Spinal cord (tissue), 10 donors: ENCODE data around the gene DBET. TPM values are rescaled to one million over a fixed set of nuclear protein-coding genes. Genes with fewer than 3 reads are reported as not detected.
"Not testable (repeated sequence)": the region's sequence is repeated elsewhere in the genome, so short reads cannot be mapped to it uniquely, and the experiment has no call there.

Source experiments
- DNase-seq, 6 donors: peaks; one replicate each; pipeline versions ENCODE4 v3.0.0 to v3.0.0-alpha.2; 2013 to 2015; ENCODE audit warnings: low spot score in 6 of 6, low read depth in 4 of 6
- H3K27ac ChIP-seq: one replicate; pipeline ENCODE4 v1.5.1; 2013; ENCODE audit warnings: low read depth, low read length, control low read depth
- H3K27me3 ChIP-seq: one replicate; pipeline ENCODE4 v1.6.1; 2013; ENCODE audit warnings: low read length; ENCODE audit not compliant: control insufficient read depth, insufficient read depth
- H3K36me3 ChIP-seq: one replicate; pipeline ENCODE4 v1.6.1; 2013; ENCODE audit warnings: low read length; ENCODE audit not compliant: control insufficient read depth, insufficient read depth
- H3K4me1 ChIP-seq: one replicate; pipeline ENCODE4 v1.6.1; 2013; ENCODE audit warnings: low read length; ENCODE audit not compliant: control insufficient read depth, insufficient read depth
- H3K4me3 ChIP-seq: one replicate; pipeline ENCODE4 v1.5.1; 2013; ENCODE audit warnings: low read depth, low read length, control low read depth
- H3K9me3 ChIP-seq: one replicate; pipeline ENCODE4 v1.6.1; 2013; ENCODE audit warnings: low read length; ENCODE audit not compliant: control insufficient read depth, insufficient read depth
- WGBS: methylation state at CpG from one replicate; pipeline ENCODE4 v1.1.5; 2013; ENCODE audit warnings: missing lambda C conversion rate; ENCODE audit not compliant: insufficient coverage; 5-methylcytosine and 5-hydroxymethylcytosine counted together
- polyA plus RNA-seq, 2 donors: library from polyadenylated mRNA; unstranded; fragments of 120-200 nt; gene quantifications; one replicate each; pipeline ENCODE4 v1.2.1, GENCODE V29; 2013; ENCODE audit not compliant: insufficient read length in 2 of 2
- total RNA-seq, 2 donors: library from RNA; depleted of rRNA in 1 of 2; stranded (reverse); fragments of 120-200 nt in 1 of 2; fragments of >200 nt in 1 of 2; gene quantifications; one replicate each; pipeline versions ENCODE4 v1.2.3 to v1.2.4, GENCODE V29; 2013 to 2014
- donor health status: healthy.

The DBET gene
- total and polyA plus RNA-seq, 4 donors = not detected

DNA sequence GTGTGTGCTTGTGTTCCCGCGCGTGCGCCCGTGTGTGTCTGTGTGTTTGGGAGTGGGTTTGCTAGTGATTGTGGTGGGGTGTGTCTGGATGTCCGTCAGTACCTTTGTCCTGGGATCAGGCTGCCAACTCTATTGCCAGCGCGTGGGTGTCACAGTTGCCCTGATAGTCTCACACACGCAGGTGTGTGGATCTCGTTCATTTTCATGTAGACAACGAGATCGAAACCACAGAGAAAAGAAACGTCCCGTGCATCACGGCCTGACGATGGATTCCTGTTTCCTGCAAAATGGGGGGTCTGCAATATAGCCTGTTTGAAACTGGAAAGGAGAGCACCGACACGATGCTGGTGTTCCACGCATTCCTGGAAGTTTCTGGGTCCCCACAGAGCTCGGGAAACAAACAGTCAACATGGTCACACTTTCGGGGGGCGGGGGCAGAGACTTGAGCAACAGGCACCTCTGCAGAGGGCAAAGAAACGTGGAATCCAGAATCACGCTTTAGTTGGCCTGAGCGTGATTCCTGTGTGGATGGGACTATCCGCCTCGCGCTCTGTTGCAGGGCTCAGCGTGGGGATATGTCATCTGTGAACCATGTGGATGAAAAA lies 44.3 kb upstream of the DBET start:
- peaks cover 23% of the 10 kb centered on the region for H3K4me1 ChIP-seq
- H3K9me3 ChIP-seq, H3K4me3 ChIP-seq, H3K27ac ChIP-seq, H3K36me3 ChIP-seq: not testable (repeated sequence)
- WGBS = 12% methylated on average over 26 of the region's 29 CpGs
- peak in 2 of 6 donors; percentile 7 to 11 for DNase-seq
- peaks cover 69% of the 10 kb centered on the region for H3K27me3 ChIP-seq

DNA sequence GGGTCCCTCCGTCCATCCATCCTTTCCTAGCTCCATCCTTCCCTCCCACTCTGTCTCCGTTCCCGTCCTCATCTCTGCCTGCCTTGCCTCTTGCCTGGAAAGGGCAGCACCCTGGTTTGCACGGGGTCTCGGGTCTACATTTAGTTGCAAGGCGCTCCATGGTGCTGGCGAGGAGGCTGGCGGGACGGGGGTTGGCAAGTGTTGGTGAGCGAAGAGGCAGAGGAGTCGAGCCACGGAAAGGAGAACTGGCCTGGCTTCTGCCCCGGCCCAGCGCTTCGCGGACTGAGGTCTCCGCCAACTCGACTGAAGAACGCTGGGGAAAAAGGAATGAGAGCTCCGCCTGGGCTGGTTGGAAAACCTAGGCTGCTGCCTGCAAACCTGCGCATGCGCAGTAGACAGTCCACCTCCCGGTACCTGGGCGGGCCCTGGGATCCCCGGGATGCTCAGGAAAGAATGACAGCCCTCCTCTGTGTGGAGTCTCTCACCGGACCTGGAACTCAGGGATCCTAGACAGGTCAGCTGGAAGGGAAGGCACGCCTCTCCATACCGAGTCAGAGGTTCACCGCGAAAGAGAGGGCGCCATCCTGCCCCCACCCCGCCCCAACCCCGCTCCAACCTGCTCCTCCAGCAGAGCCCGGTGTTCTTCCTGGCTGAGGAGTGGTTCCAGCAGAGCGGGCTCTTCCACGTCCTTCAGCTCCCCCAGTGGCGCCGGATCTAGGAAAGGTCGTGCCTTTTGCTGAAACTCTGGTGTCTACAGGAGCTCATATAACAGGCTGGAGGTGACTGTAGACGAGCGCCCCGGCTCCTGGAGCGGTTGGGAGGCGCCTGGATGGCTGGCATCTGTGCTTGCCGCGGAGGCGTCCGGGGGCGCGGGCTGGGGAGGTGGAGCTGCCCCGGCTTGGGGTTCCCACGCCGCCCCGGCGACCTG lies 43.2 kb upstream of the DBET start:
- Histone ChIP-seq H3K27me3 (peaks cover 61% of the 10 kb centered on the region), H3K9me3 (no peaks in the 10 kb centered on the region), H3K36me3 (no peaks in the 10 kb centered on the region), H3K4me3 (no peak overlapping the region), H3K4me1 (peaks cover 18% of the 10 kb centered on the region), H3K27ac (no peak overlapping the region)
- 1% methylated on average over 39 of the region's 55 CpGs for WGBS
- peak in 2 of 6 donors; percentile 72 to 73 for DNase-seq

DNA sequence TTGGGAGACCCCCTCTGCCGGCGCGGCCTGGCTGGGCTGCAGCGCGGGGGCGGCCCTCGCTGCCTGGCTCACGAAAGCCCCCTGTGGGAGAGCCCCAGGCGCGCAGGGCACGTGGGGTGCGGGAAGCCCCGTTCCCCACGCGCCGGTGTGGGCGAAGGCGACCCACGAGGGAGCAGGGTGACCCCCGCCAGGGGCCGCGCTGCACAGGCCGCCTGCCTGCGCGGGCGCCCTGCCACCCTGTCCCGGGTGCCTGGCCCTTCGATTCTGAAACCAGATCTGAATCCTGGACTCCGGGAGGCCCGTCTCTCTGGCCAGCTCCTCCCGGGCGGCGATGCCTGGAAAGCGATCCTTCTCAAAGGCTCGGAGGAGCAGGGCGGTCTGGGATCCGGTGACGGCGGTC lies 42.3 kb upstream of the DBET start:
- peaks cover 18% of the 10 kb centered on the region for H3K4me1 ChIP-seq
- not testable (repeated sequence) for H3K27ac ChIP-seq, DNase-seq, H3K4me3 ChIP-seq, H3K36me3 ChIP-seq, H3K9me3 ChIP-seq
- H3K27me3 ChIP-seq = peaks cover 51% of the 10 kb centered on the region
- 46% methylated on average over 14 of the region's 39 CpGs for WGBS

DNA sequence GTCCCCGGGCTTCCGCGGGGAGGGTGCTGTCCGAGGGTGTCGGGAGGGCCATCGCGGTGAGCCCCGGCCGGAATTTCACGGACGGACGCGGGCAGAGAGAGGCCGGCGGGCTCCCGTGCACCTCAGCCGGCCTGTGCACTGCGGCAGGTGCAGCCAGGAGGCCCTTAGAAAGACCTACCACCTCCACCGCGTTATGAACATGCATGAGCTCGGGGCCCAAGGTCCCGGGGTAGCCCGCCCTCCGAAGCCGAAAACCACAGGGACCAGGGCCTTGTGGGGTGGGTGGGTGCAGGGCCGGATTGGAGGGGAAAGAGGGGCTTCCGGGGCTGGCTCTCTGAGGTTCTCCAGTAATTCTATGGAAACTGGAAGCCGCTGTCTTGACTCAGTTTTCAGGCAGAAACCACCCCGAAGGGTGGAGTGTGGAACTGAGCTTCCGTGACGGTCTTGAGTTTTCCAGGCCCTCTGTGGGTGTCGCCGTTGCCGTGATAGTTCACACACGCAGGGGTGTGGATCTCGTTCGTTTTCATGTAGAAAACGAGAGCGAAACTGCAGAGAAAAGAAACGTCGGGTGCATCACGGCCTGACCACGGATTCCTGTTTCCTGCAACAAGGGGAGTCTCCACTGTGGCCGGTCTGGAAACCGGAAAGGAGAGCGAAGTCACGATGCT lies 41.6 kb upstream of the DBET start:
- H3K27ac ChIP-seq, H3K9me3 ChIP-seq, H3K4me3 ChIP-seq, H3K36me3 ChIP-seq: not testable (repeated sequence)
- H3K4me1 ChIP-seq = peaks cover 15% of the 10 kb centered on the region
- peaks cover 44% of the 10 kb centered on the region for H3K27me3 ChIP-seq
- DNase-seq = peak in 1 of 6 donors; percentile 7
- WGBS = 15% methylated on average over 27 of the region's 47 CpGs

DNA sequence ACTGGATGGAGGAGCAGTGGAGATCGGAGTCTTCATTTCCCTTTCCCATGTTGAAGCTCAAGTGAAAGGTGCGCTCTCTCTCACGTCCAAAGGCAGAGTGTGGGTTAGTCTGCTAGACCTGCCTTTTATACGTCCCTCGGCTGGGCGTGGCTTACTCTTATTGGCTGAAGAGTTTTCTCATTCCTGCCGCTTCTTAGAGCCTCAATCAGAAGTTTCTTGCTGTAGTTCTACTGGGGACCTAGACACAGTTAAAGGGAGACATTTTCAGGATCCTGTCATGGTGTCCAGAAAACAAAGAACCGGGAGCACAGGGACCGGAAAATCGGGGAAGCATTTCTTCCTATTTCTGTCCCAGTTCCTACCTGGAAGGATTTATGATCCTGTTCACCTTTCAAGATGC lies 37.1 kb upstream of the DBET start, which contains the start of gene FRG2:
FRG2 (minus strand) TSS at position 101 of the 400 bp plus-strand sequence; CDS start at position 49, 52 bp downstream.
- H3K4me1 ChIP-seq, H3K9me3 ChIP-seq, H3K27me3 ChIP-seq, H3K4me3 ChIP-seq, H3K36me3 ChIP-seq, DNase-seq, H3K27ac ChIP-seq: not testable (repeated sequence)
- no CpG with 5 or more reads among the region's 10 CpGs for WGBS

DNA sequence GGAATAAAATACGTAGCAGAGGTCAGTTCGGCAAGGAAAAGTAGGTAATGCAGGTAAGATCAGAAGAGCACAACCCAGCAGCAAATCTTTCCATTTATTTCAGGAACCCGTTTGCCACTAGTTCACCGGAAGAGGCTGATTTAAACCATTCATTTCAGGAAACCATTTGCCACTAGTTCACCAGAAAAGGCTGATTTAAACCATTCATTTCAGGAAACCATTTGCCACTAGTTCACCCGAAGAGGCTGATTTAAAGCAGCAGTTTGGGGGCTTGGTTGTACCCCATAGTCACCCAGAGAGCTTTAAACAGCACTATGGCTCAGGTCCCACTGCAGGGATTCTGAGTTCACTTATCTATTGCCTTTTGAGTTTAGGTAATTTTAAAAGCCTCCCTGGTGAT lies 33.0 kb upstream of the DBET start:
- not testable (repeated sequence) for H3K4me3 ChIP-seq, H3K4me1 ChIP-seq, H3K27ac ChIP-seq, H3K27me3 ChIP-seq, H3K9me3 ChIP-seq, H3K36me3 ChIP-seq, DNase-seq
- WGBS = no CpG with 5 or more reads among the region's 5 CpGs

DNA sequence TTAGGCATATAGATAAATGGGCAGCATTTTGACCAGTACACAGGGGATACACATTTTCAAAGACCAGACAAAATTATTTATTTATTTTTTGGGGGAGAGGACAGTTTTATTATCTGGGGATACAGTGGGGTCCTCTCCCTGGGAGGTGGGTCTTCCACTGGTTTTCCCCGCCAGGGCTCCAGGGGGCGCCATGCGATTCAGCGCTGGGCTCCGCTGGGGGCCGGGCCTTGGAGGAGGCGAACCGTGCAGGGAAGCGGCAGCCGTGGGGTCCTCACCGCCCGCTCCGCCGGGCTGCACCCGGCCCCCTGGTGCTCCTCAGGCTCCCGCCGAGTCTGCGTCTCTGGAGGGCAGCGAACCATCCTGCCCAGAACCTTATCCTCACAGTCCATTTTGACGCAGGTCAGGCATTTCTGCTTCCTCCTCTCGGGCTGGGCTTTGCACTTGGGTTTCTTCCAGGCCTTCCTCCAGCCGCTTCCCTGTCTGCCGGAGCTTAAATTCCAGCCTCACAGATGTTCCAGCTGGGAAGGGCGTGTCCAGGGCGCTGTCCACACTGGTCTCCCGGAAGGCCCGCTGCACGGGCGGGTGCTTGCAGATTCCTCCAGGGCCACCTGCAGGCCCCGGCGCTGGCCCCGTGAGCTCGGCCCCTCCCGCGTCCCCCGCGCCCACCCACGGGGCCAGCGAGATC lies 26.5 kb upstream of the DBET start:
- not testable (repeated sequence) for H3K4me3 ChIP-seq, DNase-seq, H3K27me3 ChIP-seq, H3K27ac ChIP-seq, H3K4me1 ChIP-seq, H3K36me3 ChIP-seq, H3K9me3 ChIP-seq
- no CpG with 5 or more reads among the region's 39 CpGs for WGBS

DNA sequence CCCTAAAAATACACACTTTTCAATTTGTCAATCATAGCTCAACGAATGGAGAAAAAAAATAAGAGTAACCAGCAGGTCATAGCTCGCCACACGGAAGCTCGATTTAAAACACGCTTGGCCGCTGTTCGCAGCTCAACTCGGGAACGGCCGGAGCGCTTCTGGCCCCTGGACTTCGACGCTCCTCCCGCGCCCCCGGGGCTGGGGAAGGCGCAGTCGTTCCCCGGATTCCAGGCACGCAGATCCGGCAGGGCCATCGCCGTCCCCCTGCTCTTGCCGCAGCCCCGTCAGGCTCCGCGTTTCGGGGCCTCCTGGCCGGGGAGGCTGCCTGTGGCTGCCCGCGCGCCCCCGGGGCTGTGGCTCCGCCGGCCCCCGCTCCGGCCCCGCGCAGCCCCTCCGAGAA lies 23.4 kb upstream of the DBET start:
- not testable (repeated sequence) for DNase-seq, H3K4me3 ChIP-seq, H3K27ac ChIP-seq, H3K27me3 ChIP-seq, H3K36me3 ChIP-seq, H3K4me1 ChIP-seq, H3K9me3 ChIP-seq
- WGBS = 13% methylated on average over 18 of the region's 40 CpGs

DNA sequence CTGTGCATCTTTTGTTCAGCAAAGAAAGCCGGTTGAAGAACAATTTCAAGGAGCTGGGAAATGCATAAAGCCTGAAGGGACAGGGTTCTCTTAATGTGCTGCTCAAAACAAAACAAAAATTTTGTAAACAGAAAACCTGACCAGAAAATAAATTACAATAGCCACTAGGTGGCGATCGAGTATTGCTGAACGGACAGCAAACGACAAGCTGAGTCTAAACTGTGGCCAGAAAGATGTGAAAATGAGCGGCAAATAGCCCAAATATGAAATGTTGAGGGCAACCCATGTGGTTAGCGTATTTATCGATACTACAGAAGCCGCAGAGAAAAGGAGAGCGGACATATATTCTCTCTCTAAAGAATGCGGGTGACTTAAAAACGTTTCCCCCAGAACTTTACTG lies 16.7 kb upstream of the DBET start:
- not testable (repeated sequence) for H3K9me3 ChIP-seq, H3K27ac ChIP-seq, H3K4me3 ChIP-seq, H3K36me3 ChIP-seq, DNase-seq, H3K4me1 ChIP-seq, H3K27me3 ChIP-seq
- no CpG with 5 or more reads among the region's 12 CpGs for WGBS
